CD4-positive, alpha-beta T cell (primary cell): ENCODE data around the gene NR3C1. TPM values are rescaled to one million over a fixed set of nuclear protein-coding genes. Genes with fewer than 3 reads are reported as not detected.
A peak's percentile ranks its signal among the peaks of the same experiment; 100 is the strongest.

ENCODE experiments used
- ATAC-seq: fragments of 200-7000 bp; cut with Tn5 transposase; one replicate; pipeline ENCODE4 v1.10.0; 2022; ENCODE audit warnings: mild to moderate bottlenecking; ENCODE audit not compliant: poor library complexity
- CTCF ChIA-PET: fragments of 350-600 bp; sonication (Branson Sonifier 250); formaldehyde crosslinking; loops from one replicate; lab custom pipeline; 2021; ENCODE audit warnings: antibody characterized with exemption, inconsistent platforms; lab: Charles Lee
- POLR2A ChIA-PET: fragments of 350-600 bp; sonication (Branson Sonifier 250); formaldehyde crosslinking; loops from one replicate; lab custom pipeline; 2021; ENCODE audit warnings: antibody characterized with exemption, inconsistent platforms; lab: Charles Lee
- DNase-seq, 14 experiments: peaks; one replicate each; pipeline ENCODE4 v3.0.0-alpha.2; 2013 to 2020; ENCODE audit warnings: mixed read lengths in 2 of 14
- H3K27ac ChIP-seq, 2 donors: one replicate each; pipeline versions ENCODE4 v1.5.1 to v1.7.0; 2013; ENCODE audit warnings: low read length in 2 of 2, low read depth in 1 of 2, mild to moderate bottlenecking in 1 of 2
- H3K27me3 ChIP-seq, 2 experiments: 1 replicate in 1 of 2; 2 replicates in 1 of 2; pipeline versions ENCODE4 v1.6.1 to v1.7.0; 2013; ENCODE audit warnings: low read length in 2 of 2, control low read depth in 1 of 2, mild to moderate bottlenecking in 1 of 2, moderate library complexity in 1 of 2; ENCODE audit not compliant: insufficient read depth in 2 of 2, control insufficient read depth in 1 of 2
- H3K36me3 ChIP-seq: one replicate; pipeline ENCODE4 v1.6.1; 2013; ENCODE audit warnings: low read length, control low read depth; ENCODE audit not compliant: insufficient read depth
- H3K4me1 ChIP-seq: one replicate; pipeline ENCODE4 v1.6.1; 2013; ENCODE audit warnings: low read length, control low read depth; ENCODE audit not compliant: insufficient read depth
- H3K4me3 ChIP-seq: one replicate; pipeline ENCODE4 v1.5.1; 2013; ENCODE audit warnings: mild to moderate bottlenecking, low read length, moderate library complexity
- H3K9me3 ChIP-seq, 2 experiments: 1 replicate in 1 of 2; 2 replicates in 1 of 2; pipeline versions ENCODE4 v1.6.1 to v1.7.0; 2013; ENCODE audit warnings: low read length in 2 of 2, mild to moderate bottlenecking in 2 of 2, control low read depth in 1 of 2, moderate library complexity in 1 of 2; ENCODE audit not compliant: control insufficient read depth in 1 of 2, insufficient read depth in 1 of 2
- H3K27ac Mint-ChIP-seq: one replicate; pipeline ENCODE4 v1.8.0; 2020; ENCODE audit warnings: mixed read lengths
- H3K27me3 Mint-ChIP-seq: one replicate; pipeline ENCODE4 v1.8.0; 2021; ENCODE audit warnings: mixed read lengths
- H3K36me3 Mint-ChIP-seq: one replicate; pipeline ENCODE4 v1.8.0; 2021; ENCODE audit warnings: low read depth, mixed read lengths
- H3K4me1 Mint-ChIP-seq: one replicate; pipeline ENCODE4 v1.8.0; 2021; ENCODE audit warnings: low read depth, mixed read lengths
- H3K4me3 Mint-ChIP-seq: one replicate; pipeline ENCODE4 v1.8.0; 2020; ENCODE audit warnings: mild to moderate bottlenecking, mixed read lengths
- H3K9me3 Mint-ChIP-seq: one replicate; pipeline ENCODE4 v1.8.0; 2020; ENCODE audit warnings: mixed read lengths
- CTCF ChIP-seq: fragments of 200-600 bp; IDR thresholded peaks from one replicate; pipeline ENCODE4 v1.8.0; 2022; ENCODE audit warnings: antibody characterized with exemption, mild to moderate bottlenecking
- intact Hi-C, 2 experiments: fragments of 100-400 bp; cut with DNase I in 1 of 2; cut with micrococcal nuclease in 1 of 2; formaldehyde crosslinking; loops; one replicate each; pipeline versions ENCODE4 v1.15.1 to v1.9.0; 2023 to 2025; cut with DNase I, micrococcal nuclease
- total RNA-seq, 174 experiments: library from RNA in 2 of 174; stranded (reverse) in 2 of 174; gene quantifications; one replicate each; pipeline ENCODE4 v1.2.3 and lab custom pipeline; 2021 to 2026

The NR3C1 gene
- total RNA-seq, 2 experiments from 2014 or later = 168 to 191 TPM

GRCh38 chr5:143393524-143393923 is 10.0 kb downstream of the NR3C1 start:
- DNase-seq (no peak), ATAC-seq (no peak)
- H3K27me3 ChIP-seq = no peaks in the 10 kb centered on the region
- no peak for TF ChIP-seq CTCF
- Mint-ChIP-seq H3K36me3 (peaks cover 48% of the 10 kb centered on the region), H3K9me3 (no peaks in the 10 kb centered on the region), H3K27ac (no peak overlapping the region), H3K4me3 (peak overlapping the region; percentile 51), H3K27me3 (no peaks in the 10 kb centered on the region), H3K4me1 (peaks cover 84% of the 10 kb centered on the region)
- POLR2A ChIA-PET = interaction anchor here (0.6 to 3.4 kb wide), 3 partner anchors 10 to 777 kb away, joined by 3 to 23 read pairs (median 3); partner anchors contain the start of genes KCTD16, NR3C1 and YIPF5
- intact Hi-C loops = no loop called here
- H3K36me3 ChIP-seq = peaks cover 6% of the 10 kb centered on the region
- peaks cover 4% of the 10 kb centered on the region for H3K4me1 ChIP-seq
- H3K9me3 ChIP-seq = no peaks in the 10 kb centered on the region
- H3K4me3 ChIP-seq = no peak overlapping the region
- H3K27ac ChIP-seq = no peak overlapping the region
- CTCF ChIA-PET = interaction anchor here (2.3 kb wide), 1 partner anchor 10 kb away, joined by 6 read pairs; the partner anchor contains the start of gene NR3C1

- no peak overlapping the region for H3K27ac Mint-ChIP-seq
Observed at GRCh38 chr5:143390941-143391340, 12.5 kb downstream of the NR3C1 start.

GRCh38 chr5:143390258-143390657 is 13.2 kb downstream of the NR3C1 start:
- intact Hi-C loops = no loop called here
- Histone ChIP-seq H3K36me3 (peaks cover 27% of the 10 kb centered on the region), H3K4me1 (peaks cover 4% of the 10 kb centered on the region), H3K27me3 (no peaks in the 10 kb centered on the region), H3K27ac (no peak overlapping the region), H3K4me3 (no peak overlapping the region), H3K9me3 (peaks cover under 1 to 10% of the 10 kb centered on the region in 2 experiments)
- Mint-ChIP-seq H3K27ac (no peak overlapping the region), H3K27me3 (no peaks in the 10 kb centered on the region), H3K4me3 (no peak overlapping the region), H3K36me3 (peaks cover 59% of the 10 kb centered on the region), H3K9me3 (peaks cover 19% of the 10 kb centered on the region), H3K4me1 (peaks cover 89% of the 10 kb centered on the region)
- ATAC-seq = no peak
- ChIA-PET POLR2A (interaction anchor here (1.2 kb wide), 1 partner anchor 31 kb away, joined by 3 read pairs; no protein-coding TSS in a partner anchor), CTCF (interaction anchor here (0.8 to 1.3 kb wide), 2 partner anchors 13 to 435 kb away, joined by 3 read pairs; partner anchors contain the start of gene NR3C1)
- TF ChIP-seq CTCF = no peak
- DNase-seq = no peak

More at GRCh38 chr5:143390941-143391340, 12.5 kb downstream of the NR3C1 start:
- H3K36me3 ChIP-seq = peaks cover 21% of the 10 kb centered on the region
- H3K4me3 Mint-ChIP-seq = no peak overlapping the region
- peaks cover 52% of the 10 kb centered on the region for H3K36me3 Mint-ChIP-seq
- H3K4me3 ChIP-seq = no peak overlapping the region
- H3K9me3 ChIP-seq = peaks cover 0 to 3% of the 10 kb centered on the region in 2 experiments
- H3K27me3 ChIP-seq = no peaks in the 10 kb centered on the region
- H3K4me1 Mint-ChIP-seq = peaks cover 89% of the 10 kb centered on the region
- ATAC-seq = no peak
- ChIA-PET CTCF (interaction anchor here (0.8 to 1.3 kb wide), 3 partner anchors 12 to 434 kb away, joined by 3 read pairs; partner anchors contain the start of gene NR3C1), POLR2A (interaction anchor here (0.6 to 3.4 kb wide), 3 partner anchors 13 to 451 kb away, joined by 3 to 23 read pairs (median 3); partner anchors contain the start of gene NR3C1)
- H3K27ac ChIP-seq = no peak overlapping the region
- no peak for DNase-seq
- intact Hi-C loops = no loop called here
- H3K4me1 ChIP-seq = peaks cover 4% of the 10 kb centered on the region
- peaks cover 12% of the 10 kb centered on the region for H3K9me3 Mint-ChIP-seq
- TF ChIP-seq CTCF = no peak
- no peaks in the 10 kb centered on the region for H3K27me3 Mint-ChIP-seq
